Measurements from ENCODE around the gene CHST10. TPM values are rescaled to one million over a fixed set of nuclear protein-coding genes. Genes with fewer than 3 reads are reported as not detected.

CHST10 gene
- total and polyA plus RNA-seq, 4 donors = 0.11 to 5.2 (median 0.99) TPM

DNA sequence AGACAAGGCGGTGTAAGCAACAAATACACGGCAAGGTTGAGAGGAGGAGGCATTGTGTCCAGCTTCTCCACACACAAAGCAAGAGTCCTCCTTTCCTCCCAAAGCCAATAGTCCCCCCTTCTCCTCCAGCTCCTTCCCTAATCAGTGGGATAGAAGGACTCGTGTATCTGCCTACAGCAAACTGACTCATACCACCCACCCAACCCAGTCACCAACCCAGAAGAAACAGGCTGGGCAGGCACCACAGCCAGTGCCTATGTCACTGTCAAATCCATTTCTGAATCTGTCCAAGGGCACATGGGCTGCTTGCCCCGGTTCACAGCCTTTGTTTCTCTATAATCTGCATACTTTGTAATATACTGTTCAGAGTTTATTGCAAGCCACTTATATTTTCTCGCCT, 33.6 kb upstream of the CHST10 start:
- Histone ChIP-seq H3K36me3 (ENCODE audit: control insufficient read depth in 4 of 4, insufficient read depth in 3 of 4, low read depth in 1 of 4, low read length in 3 of 4) (no peaks in the 10 kb centered on the region), H3K9ac (ENCODE audit: low read depth in 1 of 2, low read length in 2 of 2) (no peak overlapping the region), H3K27me3 (ENCODE audit: control insufficient read depth in 4 of 4, insufficient read depth in 4 of 4, low read length in 3 of 4) (peaks cover 0 to 8% (median 0%) of the 10 kb centered on the region in 4 donors), H3K27ac (ENCODE audit: low read depth in 1 of 2, low read length in 2 of 2) (no peak overlapping the region), H3K9me3 (ENCODE audit: control insufficient read depth in 4 of 4, low read length in 3 of 4) (no peaks in the 10 kb centered on the region), H3K4me1 (ENCODE audit: control insufficient read depth in 4 of 4, insufficient read depth in 4 of 4, low read length in 3 of 4) (no peaks in the 10 kb centered on the region), H3K4me3 (ENCODE audit: low read depth in 1 of 3, low read length in 3 of 3) (no peak overlapping the region)
- no peak for TF ChIP-seq HNF4A (conservative IDR thresholded peaks at IDR 0.05)
- TF ChIP-seq, protein P1, sequence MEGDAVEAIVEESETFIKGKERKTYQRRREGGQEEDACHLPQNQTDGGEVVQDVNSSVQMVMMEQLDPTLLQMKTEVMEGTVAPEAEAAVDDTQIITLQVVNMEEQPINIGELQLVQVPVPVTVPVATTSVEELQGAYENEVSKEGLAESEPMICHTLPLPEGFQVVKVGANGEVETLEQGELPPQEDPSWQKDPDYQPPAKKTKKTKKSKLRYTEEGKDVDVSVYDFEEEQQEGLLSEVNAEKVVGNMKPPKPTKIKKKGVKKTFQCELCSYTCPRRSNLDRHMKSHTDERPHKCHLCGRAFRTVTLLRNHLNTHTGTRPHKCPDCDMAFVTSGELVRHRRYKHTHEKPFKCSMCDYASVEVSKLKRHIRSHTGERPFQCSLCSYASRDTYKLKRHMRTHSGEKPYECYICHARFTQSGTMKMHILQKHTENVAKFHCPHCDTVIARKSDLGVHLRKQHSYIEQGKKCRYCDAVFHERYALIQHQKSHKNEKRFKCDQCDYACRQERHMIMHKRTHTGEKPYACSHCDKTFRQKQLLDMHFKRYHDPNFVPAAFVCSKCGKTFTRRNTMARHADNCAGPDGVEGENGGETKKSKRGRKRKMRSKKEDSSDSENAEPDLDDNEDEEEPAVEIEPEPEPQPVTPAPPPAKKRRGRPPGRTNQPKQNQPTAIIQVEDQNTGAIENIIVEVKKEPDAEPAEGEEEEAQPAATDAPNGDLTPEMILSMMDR (IDR thresholded peaks at IDR 0.05; ENCODE audit: low read depth, low read length, missing input control) = no peak
- TF ChIP-seq ZBTB33 (IDR thresholded peaks at IDR 0.05) = no peak
- no peak for TF ChIP-seq TAF1 (conservative IDR thresholded peaks at IDR 0.05)
- TF ChIP-seq FOXA1 (IDR thresholded peaks at IDR 0.05) = no peak
- TF ChIP-seq YY1 (IDR thresholded peaks at IDR 0.05) = no peak
- TF ChIP-seq GABPA (IDR thresholded peaks at IDR 0.05 in 1 of 2, conservative IDR thresholded peaks at IDR 0.05 in 1 of 2) = no peak
- no peak for TF ChIP-seq NR2F2 (IDR thresholded peaks at IDR 0.05)
- TF ChIP-seq RAD21 (IDR thresholded peaks at IDR 0.05) = no peak
- no peak for TF ChIP-seq JUND (IDR thresholded peaks at IDR 0.05)
- TF ChIP-seq MAX (IDR thresholded peaks at IDR 0.05) = no peak
- TF ChIP-seq REST (IDR thresholded peaks at IDR 0.05) = no peak
- TF ChIP-seq, protein P2, sequence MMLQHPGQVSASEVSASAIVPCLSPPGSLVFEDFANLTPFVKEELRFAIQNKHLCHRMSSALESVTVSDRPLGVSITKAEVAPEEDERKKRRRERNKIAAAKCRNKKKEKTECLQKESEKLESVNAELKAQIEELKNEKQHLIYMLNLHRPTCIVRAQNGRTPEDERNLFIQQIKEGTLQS (IDR thresholded peaks at IDR 0.05) = no peak
- no peak for TF ChIP-seq HNF4G (IDR thresholded peaks at IDR 0.05)
- TF ChIP-seq FOXA2 (IDR thresholded peaks at IDR 0.05) = no peak
- no peak for TF ChIP-seq SP1 (IDR thresholded peaks at IDR 0.05)
- no peak for TF ChIP-seq RXRA (IDR thresholded peaks at IDR 0.05)
- no peak for TF ChIP-seq EGR1 (IDR thresholded peaks at IDR 0.05; ENCODE audit: low read depth in 2 of 2)
- no peak for DNase-seq (ENCODE audit: low spot score)
- 73% methylated on average over 5 of the region's 5 CpGs for WGBS
